ENCODE results near the gene DHRS3.

The DHRS3 gene

GRCh38 chr1:12552111-12552888, 65.7 kb downstream of the DHRS3 start:
- TF ChIP-seq CTCF (IDR thresholded peaks at IDR 0.05; ENCODE audit: low read depth, low read length, missing control alignments), result no peak
- no peak overlapping the region for H3K4me3 ChIP-seq (ENCODE audit: low read depth, low read length)
- DNase-seq (ENCODE audit: low read depth), result no peak
- in situ Hi-C loops (cut with HindIII; ENCODE audit: low sequenced_read_pairs), result no loop called here

- H3K4me3 ChIP-seq (ENCODE audit: low read depth, low read length), result no peak overlapping the region
- TF ChIP-seq CTCF (IDR thresholded peaks at IDR 0.05; ENCODE audit: low read depth, low read length, missing control alignments), result no peak
- in situ Hi-C loops (cut with HindIII; ENCODE audit: low sequenced_read_pairs), result no loop called here
- no peak for DNase-seq (ENCODE audit: low read depth)
Observed at GRCh38 chr1:12551584-12551983, 66.4 kb downstream of the DHRS3 start.

GRCh38 chr1:12549460-12550349, 68.3 kb downstream of the DHRS3 start:
- TF ChIP-seq CTCF (IDR thresholded peaks at IDR 0.05; ENCODE audit: low read depth, low read length, missing control alignments), result no peak
- H3K4me3 ChIP-seq (ENCODE audit: low read depth, low read length), result no peak overlapping the region
- in situ Hi-C loops (cut with HindIII; ENCODE audit: low sequenced_read_pairs), result no loop called here
- peak; percentile 96 for DNase-seq (ENCODE audit: low read depth)

- no peak overlapping the region for H3K4me3 ChIP-seq (ENCODE audit: low read depth, low read length)
- no peak for TF ChIP-seq CTCF (IDR thresholded peaks at IDR 0.05; ENCODE audit: low read depth, low read length, missing control alignments)
- DNase-seq (ENCODE audit: low read depth), result no peak
- in situ Hi-C loops (cut with HindIII; ENCODE audit: low sequenced_read_pairs), result no loop called here
Observed at GRCh38 chr1:12548973-12549459, 69.0 kb downstream of the DHRS3 start.

GRCh38 chr1:12548279-12548972, 69.6 kb downstream of the DHRS3 start:
- TF ChIP-seq CTCF (IDR thresholded peaks at IDR 0.05; ENCODE audit: low read depth, low read length, missing control alignments), result no peak
- no peak for DNase-seq (ENCODE audit: low read depth)
- H3K4me3 ChIP-seq (ENCODE audit: low read depth, low read length), result no peak overlapping the region
- in situ Hi-C loops (cut with HindIII; ENCODE audit: low sequenced_read_pairs), result no loop called here

- TF ChIP-seq CTCF (IDR thresholded peaks at IDR 0.05; ENCODE audit: low read depth, low read length, missing control alignments), result no peak
- in situ Hi-C loops (cut with HindIII; ENCODE audit: low sequenced_read_pairs), result no loop called here
- H3K4me3 ChIP-seq (ENCODE audit: low read depth, low read length), result no peak overlapping the region
- no peak for DNase-seq (ENCODE audit: low read depth)
Observed at GRCh38 chr1:12547586-12548225, 70.3 kb downstream of the DHRS3 start.

Data from astrocyte of the cerebellum (primary cell).